ENCODE measurements around the gene PPY. TPM values are rescaled to one million over a fixed set of nuclear protein-coding genes. Genes with fewer than 3 reads are reported as not detected.

Gene PPY
- total RNA-seq, 1 donor from 2014 or later = not detected

DNA sequence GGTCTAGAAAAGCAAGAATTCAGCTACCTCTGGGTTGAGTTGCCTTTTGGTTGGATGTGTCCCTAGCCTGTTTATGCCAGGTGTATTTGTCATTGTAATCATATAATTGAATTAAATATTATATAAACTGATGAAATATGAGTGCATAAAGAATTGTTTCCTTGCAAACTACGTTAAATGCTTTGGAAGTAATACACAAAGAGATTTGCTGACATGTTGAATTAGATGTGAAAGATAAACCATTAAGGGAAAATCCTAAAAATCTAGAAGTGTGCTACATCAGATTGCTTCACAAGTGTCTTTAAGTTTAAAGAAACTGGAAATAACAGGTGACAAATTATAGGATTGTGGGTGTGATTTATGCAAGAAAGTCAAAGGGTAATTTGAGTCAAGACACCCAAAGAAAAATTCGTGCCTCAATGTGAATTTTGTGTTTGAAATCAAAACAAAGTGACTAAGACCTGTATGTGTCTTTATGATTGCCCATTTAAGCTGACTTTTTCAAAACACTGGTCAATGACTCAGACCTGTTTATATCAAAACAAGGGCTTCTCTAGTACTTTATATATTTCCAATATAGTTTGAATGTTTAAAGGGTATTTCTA lies 16.6 kb upstream of the PPY start:
- no peak overlapping the region for H3K4me3 Mint-ChIP-seq
- peaks cover 51% of the 10 kb centered on the region for H3K27me3 Mint-ChIP-seq (ENCODE audit: low read depth)
- no peaks in the 10 kb centered on the region for H3K9me3 Mint-ChIP-seq
- no peaks in the 10 kb centered on the region for H3K4me1 Mint-ChIP-seq
- DNase-seq (ENCODE audit: low read depth, low spot score) = no peak
- no peaks in the 10 kb centered on the region for H3K36me3 Mint-ChIP-seq (ENCODE audit: low read depth)
- TF ChIP-seq, protein P1, sequence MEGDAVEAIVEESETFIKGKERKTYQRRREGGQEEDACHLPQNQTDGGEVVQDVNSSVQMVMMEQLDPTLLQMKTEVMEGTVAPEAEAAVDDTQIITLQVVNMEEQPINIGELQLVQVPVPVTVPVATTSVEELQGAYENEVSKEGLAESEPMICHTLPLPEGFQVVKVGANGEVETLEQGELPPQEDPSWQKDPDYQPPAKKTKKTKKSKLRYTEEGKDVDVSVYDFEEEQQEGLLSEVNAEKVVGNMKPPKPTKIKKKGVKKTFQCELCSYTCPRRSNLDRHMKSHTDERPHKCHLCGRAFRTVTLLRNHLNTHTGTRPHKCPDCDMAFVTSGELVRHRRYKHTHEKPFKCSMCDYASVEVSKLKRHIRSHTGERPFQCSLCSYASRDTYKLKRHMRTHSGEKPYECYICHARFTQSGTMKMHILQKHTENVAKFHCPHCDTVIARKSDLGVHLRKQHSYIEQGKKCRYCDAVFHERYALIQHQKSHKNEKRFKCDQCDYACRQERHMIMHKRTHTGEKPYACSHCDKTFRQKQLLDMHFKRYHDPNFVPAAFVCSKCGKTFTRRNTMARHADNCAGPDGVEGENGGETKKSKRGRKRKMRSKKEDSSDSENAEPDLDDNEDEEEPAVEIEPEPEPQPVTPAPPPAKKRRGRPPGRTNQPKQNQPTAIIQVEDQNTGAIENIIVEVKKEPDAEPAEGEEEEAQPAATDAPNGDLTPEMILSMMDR (conservative IDR thresholded peaks at IDR 0.05) = no peak
- H3K27ac Mint-ChIP-seq (ENCODE audit: unreplicated experiment) = no peak overlapping the region

DNA sequence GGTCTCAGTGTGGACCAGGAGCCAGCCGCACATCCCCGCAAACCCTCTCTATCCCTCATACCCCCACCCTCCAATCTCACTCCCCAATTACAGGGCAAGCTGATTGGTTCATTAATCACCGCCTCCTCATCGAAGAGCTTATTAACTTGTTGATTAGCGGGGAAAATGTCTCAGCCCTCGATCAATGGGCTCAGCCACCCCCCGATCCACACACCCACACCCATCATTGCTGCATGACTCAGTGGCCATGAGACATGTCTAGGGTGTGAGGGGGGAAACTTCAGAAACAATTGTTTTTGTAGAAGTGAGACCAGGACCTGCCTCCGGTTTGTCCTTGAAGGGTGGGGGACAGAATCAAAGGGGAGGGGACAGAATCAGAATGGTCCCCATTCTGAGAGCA lies 13.9 kb upstream of the PPY start:
- Mint-ChIP-seq H3K27ac (ENCODE audit: unreplicated experiment) (no peak overlapping the region), H3K9me3 (no peaks in the 10 kb centered on the region), H3K4me3 (no peak overlapping the region), H3K36me3 (ENCODE audit: low read depth) (no peaks in the 10 kb centered on the region), H3K4me1 (peaks cover 9% of the 10 kb centered on the region), H3K27me3 (ENCODE audit: low read depth) (peaks cover 55% of the 10 kb centered on the region)
- TF ChIP-seq, protein P1 (conservative IDR thresholded peaks at IDR 0.05) = no peak
- no peak for DNase-seq (ENCODE audit: low read depth, low spot score)

DNA sequence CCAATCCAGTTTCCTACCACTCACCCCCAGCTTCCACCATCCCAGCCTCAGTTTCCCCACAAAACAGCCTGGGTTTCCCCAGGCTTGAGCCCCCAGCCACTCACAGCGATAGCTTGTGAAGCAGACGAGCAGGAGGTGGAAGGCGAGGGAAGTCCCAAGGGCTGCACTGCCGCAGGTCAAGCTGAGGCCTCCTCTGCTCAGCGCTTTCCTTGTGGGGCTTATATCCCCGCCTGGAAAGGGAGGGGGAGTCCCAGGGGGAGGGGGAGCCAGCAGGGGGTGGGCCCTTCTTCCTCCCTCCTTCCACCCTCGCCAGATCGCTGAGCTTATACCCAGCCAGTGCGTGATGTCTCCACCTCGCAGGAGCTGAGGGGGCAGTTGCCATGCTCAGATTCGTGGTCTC lies 11.5 kb upstream of the PPY start, which contains the start of gene PYY:
TSS of gene PYY (minus strand) at position 195 of the 400 bp plus-strand sequence. CDS start 457 bp downstream, outside the sequence.
- Mint-ChIP-seq H3K4me1 (peaks cover 9% of the 10 kb centered on the region), H3K9me3 (no peaks in the 10 kb centered on the region), H3K4me3 (peak within 1 kb of the TSS; percentile 59), H3K27me3 (ENCODE audit: low read depth) (peaks cover 77% of the 10 kb centered on the region), H3K36me3 (ENCODE audit: low read depth) (no peaks in the 10 kb centered on the region), H3K27ac (ENCODE audit: unreplicated experiment) (no peak within 1 kb of the TSS)
- TF ChIP-seq, protein P1 (conservative IDR thresholded peaks at IDR 0.05) = no peak
- no peak for DNase-seq (ENCODE audit: low read depth, low spot score)

DNA sequence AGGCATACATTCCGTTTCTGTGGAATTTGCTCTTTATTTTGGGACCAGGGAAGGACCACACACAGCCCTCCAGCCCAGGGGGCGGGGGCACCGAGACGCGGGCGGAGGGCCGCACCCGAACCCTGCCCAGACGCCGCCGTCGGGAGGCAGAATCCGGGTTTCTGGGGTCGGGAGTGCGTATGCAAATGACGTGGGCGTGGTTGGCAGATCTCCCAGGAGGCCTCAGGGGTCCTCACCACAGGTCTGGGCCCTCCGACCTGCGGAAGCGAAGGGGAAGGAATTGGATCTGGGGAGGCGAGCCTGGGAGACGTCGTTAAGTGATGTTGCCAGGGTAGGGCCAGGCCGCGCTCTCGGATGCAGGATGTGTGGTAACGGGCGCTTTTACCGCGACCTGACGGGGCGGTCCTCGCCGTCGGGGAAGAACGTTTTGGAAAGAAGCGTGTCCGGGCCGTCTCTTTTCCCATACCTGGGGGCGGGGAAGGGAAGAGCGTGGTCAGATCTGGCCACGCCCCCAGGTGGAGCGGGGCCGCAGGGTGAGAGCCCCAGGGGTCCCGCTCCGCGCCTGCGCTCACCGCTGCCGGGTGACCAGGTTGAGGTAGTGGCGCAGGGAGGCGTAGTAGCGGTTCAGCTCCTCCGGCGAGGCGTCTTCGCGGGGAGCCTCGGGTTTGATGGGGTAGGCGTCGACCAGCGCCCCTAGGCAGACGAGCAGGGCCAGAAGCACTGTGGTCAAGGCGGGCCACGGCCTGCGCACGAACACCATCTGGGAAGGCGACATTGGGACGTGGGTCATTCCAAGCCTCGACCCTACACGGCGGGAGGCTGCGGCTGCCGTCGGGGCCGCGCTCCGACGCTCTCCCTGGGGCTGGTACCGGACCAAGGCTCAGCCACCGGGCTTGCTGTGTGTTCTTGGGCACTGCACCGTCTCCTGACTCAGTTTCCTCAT lies 10.7 kb upstream of the PPY start:
- TF ChIP-seq, protein P1 (conservative IDR thresholded peaks at IDR 0.05) = no peak
- Mint-ChIP-seq H3K27me3 (ENCODE audit: low read depth) (peaks cover 81% of the 10 kb centered on the region), H3K27ac (ENCODE audit: unreplicated experiment) (no peak overlapping the region), H3K4me3 (peak overlapping the region; percentile 59), H3K36me3 (ENCODE audit: low read depth) (no peaks in the 10 kb centered on the region), H3K4me1 (peaks cover 9% of the 10 kb centered on the region), H3K9me3 (no peaks in the 10 kb centered on the region)
- DNase-seq (ENCODE audit: low read depth, low spot score) = peak; percentile 30

DNA sequence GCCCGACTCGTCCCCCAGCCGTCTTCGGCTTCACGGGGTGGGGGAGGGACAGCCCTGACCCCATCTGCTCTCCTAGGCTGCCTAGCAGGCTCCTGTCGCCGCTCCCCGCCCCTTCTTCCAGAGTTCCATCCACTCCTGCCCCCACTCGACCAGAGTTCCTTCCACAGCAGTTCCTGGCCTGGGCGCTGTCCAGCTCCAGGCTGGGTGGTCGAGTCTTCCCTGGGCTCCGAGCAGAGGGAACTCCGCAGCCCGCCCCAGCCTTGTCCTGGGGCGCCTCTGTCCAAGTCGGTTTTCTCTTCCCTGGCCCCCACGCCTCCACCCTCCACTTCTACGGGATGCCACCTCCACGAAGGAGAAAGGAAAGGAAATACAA lies 10.1 kb upstream of the PPY start:
- Mint-ChIP-seq H3K4me1 (peaks cover 9% of the 10 kb centered on the region), H3K4me3 (no peak overlapping the region), H3K36me3 (ENCODE audit: low read depth) (no peaks in the 10 kb centered on the region), H3K9me3 (no peaks in the 10 kb centered on the region), H3K27me3 (ENCODE audit: low read depth) (peaks cover 84% of the 10 kb centered on the region), H3K27ac (ENCODE audit: unreplicated experiment) (no peak overlapping the region)
- no peak for DNase-seq (ENCODE audit: low read depth, low spot score)
- TF ChIP-seq, protein P1 (conservative IDR thresholded peaks at IDR 0.05) = no peak

All from neural crest cell (in vitro differentiated cells).